ENCODE results near the gene KCNC1.
A peak's percentile ranks its signal among the peaks of the same experiment; 100 is the strongest.

The KCNC1 gene

GRCh38 chr11:17730608-17731462, 3.7 kb upstream of the KCNC1 start:
- H3K27ac ChIP-seq, result no peak overlapping the region
- no peaks in the 10 kb centered on the region for H3K36me3 ChIP-seq
- no peak overlapping the region for H3K4me3 ChIP-seq
- no peaks in the 10 kb centered on the region for H3K9me3 ChIP-seq
- TF ChIP-seq CTCF (IDR thresholded peaks at IDR 0.05), result peak; percentile 76 to 83
- H3K4me1 ChIP-seq, result peaks cover 0 to 22% (median 18%) of the 10 kb centered on the region in 4 donors
- intact Hi-C loops (cut with DNase I; ENCODE audit: low total_unique reads), result loop anchor here (5.0 kb wide), 1 partner anchor 246 kb away; no protein-coding TSS in a partner anchor
- peak; percentile 60 to 78 for DNase-seq
- H3K27me3 ChIP-seq, result peaks cover 0 to 34% of the 10 kb centered on the region in 2 donors

- H3K27ac ChIP-seq, result no peak overlapping the region
These were observed 1.3 kb upstream of the KCNC1 start for GRCh38 chr11:17733261-17733660.

GRCh38 chr11:17734986-17735817, 621 bp downstream of the KCNC1 start:
- TF ChIP-seq CTCF (IDR thresholded peaks at IDR 0.05), result no peak

More at GRCh38 chr11:17733261-17733660, 1.3 kb upstream of the KCNC1 start:
- peaks cover 0 to 24% (median 19%) of the 10 kb centered on the region in 4 donors for H3K4me1 ChIP-seq
- H3K36me3 ChIP-seq, result no peaks in the 10 kb centered on the region
- no peaks in the 10 kb centered on the region for H3K9me3 ChIP-seq
- intact Hi-C loops (cut with DNase I; ENCODE audit: low total_unique reads), result loop anchor here (5.0 kb wide), 1 partner anchor 244 kb away; no protein-coding TSS in a partner anchor
- H3K27me3 ChIP-seq, result peaks cover 0 to 53% of the 10 kb centered on the region in 2 donors
- TF ChIP-seq CTCF (IDR thresholded peaks at IDR 0.05), result no peak
- H3K4me3 ChIP-seq, result no peak overlapping the region
- peak in 1 of 2 donors; percentile 39 for DNase-seq

GRCh38 chr11:17735818-17736578, 1.4 kb downstream of the KCNC1 start:
- H3K4me3 ChIP-seq, result peak overlapping the region in 1 of 2 donors; percentile 49
- peak in 1 of 2 donors; percentile 37 for DNase-seq
- TF ChIP-seq CTCF (IDR thresholded peaks at IDR 0.05), result no peak
- H3K36me3 ChIP-seq, result no peaks in the 10 kb centered on the region
- no peaks in the 10 kb centered on the region for H3K9me3 ChIP-seq
- peaks cover 0 to 61% of the 10 kb centered on the region in 2 donors for H3K27me3 ChIP-seq
- peaks cover 0 to 24% (median 19%) of the 10 kb centered on the region in 4 donors for H3K4me1 ChIP-seq
- intact Hi-C loops (cut with DNase I; ENCODE audit: low total_unique reads), result no loop called here
- H3K27ac ChIP-seq, result no peak overlapping the region

More at GRCh38 chr11:17734986-17735817, 621 bp downstream of the KCNC1 start:
- Histone ChIP-seq H3K27me3 (peaks cover 0 to 61% of the 10 kb centered on the region in 2 donors), H3K9me3 (no peaks in the 10 kb centered on the region), H3K4me3 (peak overlapping the region; percentile 40 to 49), H3K4me1 (peaks cover 0 to 24% (median 19%) of the 10 kb centered on the region in 4 donors), H3K36me3 (no peaks in the 10 kb centered on the region), H3K27ac (no peak overlapping the region)
- intact Hi-C loops (cut with DNase I; ENCODE audit: low total_unique reads), result loop anchor here (5.0 kb wide), 1 partner anchor 242 kb away; no protein-coding TSS in a partner anchor
- DNase-seq, result peak; percentile 41 to 72

GRCh38 chr11:17736579-17736893, 2.0 kb downstream of the KCNC1 start:
- intact Hi-C loops (cut with DNase I; ENCODE audit: low total_unique reads), result no loop called here
- TF ChIP-seq CTCF (IDR thresholded peaks at IDR 0.05), result no peak
- no peaks in the 10 kb centered on the region for H3K9me3 ChIP-seq
- peak in 1 of 2 donors; percentile 31 for DNase-seq
- H3K27ac ChIP-seq, result no peak overlapping the region
- no peak overlapping the region for H3K4me3 ChIP-seq
- peaks cover 0 to 64% of the 10 kb centered on the region in 2 donors for H3K27me3 ChIP-seq
- no peaks in the 10 kb centered on the region for H3K36me3 ChIP-seq
- H3K4me1 ChIP-seq, result peaks cover 0 to 24% (median 19%) of the 10 kb centered on the region in 4 donors

Data from tibial artery (tissue), 4 donors.